ENCODE results near the gene MAD1L1.
A peak's percentile ranks its signal among the peaks of the same experiment; 100 is the strongest.

The MAD1L1 gene

DNA sequence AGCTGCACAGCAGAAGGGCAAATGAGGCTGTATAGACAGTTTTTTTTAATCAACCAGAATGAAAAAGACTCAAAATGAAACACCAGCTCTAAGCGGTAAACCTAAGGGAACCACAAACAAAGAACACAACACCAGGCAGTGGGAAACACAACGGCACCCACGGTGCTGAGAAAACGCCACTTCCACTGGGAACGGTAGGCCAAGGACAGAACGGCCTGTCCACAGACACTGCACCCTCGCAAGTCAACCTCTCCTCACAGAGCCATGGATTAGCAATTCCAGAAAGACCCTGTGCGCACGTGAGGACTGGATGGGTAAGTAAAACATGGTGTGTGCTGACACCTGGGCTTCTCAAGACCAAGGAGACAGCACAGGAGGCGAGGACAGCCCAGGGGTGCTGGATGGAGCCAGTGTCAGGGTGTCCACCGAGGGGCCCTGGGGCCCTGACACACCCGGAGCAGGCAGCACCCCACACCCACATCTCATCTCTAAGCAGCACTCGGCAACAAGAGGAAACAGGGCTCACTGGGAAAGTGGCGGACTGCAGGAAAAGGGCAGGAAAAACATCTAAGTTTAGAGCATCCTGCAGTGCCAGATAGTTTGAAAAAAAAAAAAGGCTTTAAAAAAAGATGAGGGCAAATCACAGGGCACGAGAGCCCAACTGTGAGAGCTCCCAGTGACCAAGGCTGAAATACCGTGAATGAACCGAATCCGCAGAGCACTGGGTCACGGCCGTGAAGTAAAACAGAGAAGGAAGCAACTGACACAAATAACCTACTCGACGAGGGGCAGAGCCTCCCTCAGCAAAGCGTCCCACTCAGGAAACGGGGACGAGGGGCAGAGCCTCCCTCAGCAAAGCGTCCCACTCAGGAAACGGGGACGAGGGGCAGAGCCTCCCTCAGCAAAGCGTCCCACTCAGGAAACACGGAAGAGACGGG is 120.2 kb downstream of the MAD1L1 start:
- DNase-seq: no peak

DNA sequence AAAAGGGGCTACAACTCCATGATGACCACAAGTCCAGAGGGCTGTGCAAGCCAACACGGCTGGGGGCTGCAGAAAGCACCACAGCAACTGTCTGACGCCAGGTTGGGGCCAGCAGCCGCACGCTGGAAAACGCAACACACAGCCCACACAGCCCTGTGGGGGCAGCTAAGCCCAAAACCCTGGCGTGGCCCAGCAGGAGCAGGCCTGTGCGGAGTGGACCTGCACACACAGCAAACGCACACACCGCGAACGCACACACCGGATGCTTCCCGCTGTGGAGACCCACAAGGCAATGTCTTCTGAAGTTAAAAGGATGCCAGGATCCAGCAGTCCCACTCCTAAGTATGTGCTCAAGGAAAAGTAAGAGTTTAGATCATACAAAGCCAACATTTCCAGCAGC is 121.2 kb downstream of the MAD1L1 start:
- DNase-seq: no peak

GRCh38 chr7:2110610-2111396 is 121.9 kb downstream of the MAD1L1 start:
- DNase-seq: no peak

- no peak for DNase-seq
These were observed 122.7 kb downstream of the MAD1L1 start for GRCh38 chr7:2109936-2110609.

DNA sequence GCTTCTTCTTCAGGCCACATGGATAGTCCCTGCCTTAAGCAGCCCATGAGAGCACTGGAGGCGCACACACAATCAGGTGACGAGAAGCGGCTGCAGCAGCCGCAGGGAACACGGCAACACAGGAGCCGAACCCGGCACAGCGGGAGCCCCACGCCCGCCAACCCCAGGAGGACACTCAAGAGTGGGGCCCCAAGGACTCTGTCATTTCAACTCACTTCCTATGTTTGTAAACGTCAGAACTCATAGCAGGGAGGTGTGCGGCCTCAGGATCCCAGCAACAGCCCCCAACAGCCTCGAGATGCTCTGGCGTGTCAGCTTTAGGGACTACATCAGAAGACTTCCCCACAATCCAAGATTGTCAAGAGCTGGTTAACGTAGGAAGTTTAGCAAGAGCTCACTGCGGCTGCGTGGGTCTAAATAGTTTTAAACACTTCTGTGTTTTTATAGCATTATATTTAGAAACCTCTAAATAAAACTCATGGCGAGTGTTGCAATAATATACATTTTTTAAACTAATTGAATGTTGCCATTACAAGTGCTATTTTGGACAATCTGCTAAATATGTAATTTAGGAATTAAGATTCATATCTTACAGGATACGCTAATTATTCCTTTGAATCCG is 123.4 kb downstream of the MAD1L1 start:
- no peak for DNase-seq

DNA sequence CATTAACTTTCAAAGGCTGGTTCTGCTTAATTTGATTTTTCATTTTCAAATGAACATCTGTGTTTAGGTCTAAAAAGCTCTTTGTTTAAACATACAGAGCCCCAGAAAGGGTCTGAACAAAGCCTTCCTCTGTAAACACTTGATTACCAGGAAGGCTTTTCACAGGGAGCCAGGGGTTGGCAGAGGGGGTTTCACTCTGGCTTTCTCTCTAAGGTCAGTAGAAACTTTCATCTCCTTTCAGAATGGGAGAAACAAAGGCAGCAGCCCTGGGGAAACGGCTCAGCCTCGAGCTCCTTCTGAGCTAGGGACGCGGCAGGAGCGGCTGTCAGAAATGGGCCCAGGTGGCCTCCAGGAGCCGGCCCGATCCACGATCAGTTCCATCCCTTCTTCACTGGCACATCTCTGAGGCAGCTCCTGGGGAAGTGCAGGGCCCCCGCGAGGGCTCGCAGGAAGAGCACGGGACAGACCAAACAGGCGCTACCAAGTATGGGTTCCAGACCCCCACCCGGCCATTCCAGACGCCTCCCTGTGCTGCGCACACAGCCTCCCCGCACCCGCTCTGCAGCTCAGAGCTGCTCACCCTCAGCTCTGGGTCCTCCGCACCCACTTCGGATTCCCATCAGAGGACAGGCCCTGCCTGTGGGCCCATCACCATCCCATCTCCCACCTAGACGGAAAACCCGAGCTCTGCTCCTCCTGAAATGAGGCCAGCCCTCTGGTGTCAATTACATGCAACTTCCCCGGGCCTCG is 124.1 kb downstream of the MAD1L1 start:
- DNase-seq: no peak

DNA sequence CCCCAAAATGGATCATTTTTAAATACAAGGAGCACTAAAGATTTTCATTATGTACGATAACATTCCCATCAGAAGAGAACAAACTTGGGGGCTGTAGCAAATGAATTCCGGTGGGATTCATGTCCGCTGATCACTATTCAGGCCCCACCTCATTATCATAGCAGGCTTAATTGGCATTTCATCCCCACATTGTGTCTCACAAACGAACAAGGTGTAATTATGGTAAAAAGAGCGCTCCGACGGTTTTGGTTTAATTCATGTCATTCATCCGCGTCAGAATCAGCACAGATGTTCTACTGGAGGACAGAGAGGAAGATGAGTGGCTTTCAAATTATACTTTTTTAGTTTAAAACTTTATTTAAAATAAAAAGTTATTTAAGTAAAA is 124.7 kb downstream of the MAD1L1 start:
- DNase-seq: no peak

GRCh38 chr7:2107386-2108070 is 125.2 kb downstream of the MAD1L1 start:
- DNase-seq: no peak

DNA sequence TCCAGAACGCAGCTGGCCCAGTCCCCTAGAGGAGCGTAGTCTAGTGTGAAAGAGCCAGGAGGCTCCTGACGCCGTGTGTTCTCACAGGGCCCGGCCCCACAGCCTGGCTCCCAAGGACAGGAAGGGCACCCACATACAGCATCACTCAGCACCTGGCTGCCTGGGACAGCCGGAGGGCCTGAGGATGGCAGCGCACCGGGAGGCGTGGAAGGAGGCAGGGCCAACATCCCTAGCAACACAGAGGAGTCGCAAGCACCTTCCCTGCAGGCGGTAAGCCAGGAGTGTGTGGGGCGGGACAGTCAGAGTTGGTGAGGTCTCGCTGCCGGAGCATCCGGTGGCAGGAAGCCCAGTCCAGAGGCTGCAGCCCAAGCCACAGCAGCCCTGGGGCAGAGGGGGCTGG is 125.8 kb downstream of the MAD1L1 start:
- no peak for DNase-seq

DNA sequence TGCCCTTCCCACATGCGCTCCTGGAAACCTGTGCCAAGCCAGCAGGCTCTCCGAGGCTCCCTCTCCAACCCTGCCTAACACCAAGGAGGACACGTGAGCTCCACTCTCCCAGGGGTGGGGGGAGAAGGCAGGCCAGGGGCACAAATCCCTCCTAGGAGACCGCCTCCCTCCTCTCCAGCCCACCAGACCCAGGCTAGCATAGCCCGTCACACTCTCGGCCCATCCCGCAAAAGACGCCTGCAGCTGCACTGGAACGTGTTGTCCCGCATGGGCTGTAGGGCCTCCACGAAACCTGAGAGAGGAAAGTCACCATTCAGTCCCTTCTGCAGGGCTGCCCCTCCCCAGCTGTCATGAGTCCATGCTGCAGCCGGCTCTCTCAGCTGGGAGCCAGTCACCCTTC is 126.3 kb downstream of the MAD1L1 start:
- DNase-seq: no peak

DNA sequence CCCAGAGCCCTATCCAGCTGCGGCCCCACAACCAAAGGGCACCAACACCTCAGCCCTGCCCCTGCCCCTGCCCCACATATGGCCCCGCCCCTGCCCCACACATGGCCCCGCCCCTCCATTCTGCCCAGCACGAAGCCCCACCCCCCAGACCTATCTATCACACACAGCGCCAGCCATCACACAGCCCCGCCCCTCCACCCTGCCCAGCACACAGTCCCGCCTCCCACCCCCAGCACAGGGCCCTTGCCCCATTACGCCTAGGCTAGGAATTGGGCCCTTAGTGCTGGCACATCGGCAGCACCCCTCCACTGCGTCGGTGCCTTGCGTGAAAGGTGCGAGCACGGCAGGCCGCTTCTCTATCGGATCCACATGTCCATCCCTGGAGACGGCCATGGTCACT is 126.8 kb downstream of the MAD1L1 start:
- DNase-seq: no peak

- DNase-seq: no peak
These were observed 127.5 kb downstream of the MAD1L1 start for GRCh38 chr7:2105280-2105679.

DNA sequence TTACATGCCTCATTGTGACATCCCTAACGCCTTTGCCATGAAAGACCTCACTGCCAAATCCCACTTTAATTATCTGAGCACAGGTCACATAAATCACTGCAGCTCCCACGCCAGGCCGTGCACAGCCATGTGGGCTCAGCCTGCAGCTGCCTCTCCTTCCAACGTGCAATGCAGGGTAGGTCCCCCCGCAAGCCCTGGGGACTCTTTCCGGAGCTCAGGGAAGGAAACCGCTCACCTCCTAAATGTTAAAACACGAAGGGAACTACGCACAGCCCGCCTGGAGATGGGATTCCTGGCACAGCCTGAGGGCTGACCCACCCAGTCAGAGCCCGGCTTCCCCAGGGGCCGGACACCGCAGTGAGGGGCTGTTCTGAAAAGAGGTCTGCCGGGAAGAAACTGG is 128.0 kb downstream of the MAD1L1 start:
- DNase-seq: no peak

- DNase-seq: peak; percentile 97
These were observed 128.5 kb downstream of the MAD1L1 start for GRCh38 chr7:2104107-2104710.

GRCh38 chr7:2103071-2103898 is 129.5 kb downstream of the MAD1L1 start:
- no peak for DNase-seq

- no peak for DNase-seq
These were observed 130.4 kb downstream of the MAD1L1 start for GRCh38 chr7:2102375-2102723.

DNA sequence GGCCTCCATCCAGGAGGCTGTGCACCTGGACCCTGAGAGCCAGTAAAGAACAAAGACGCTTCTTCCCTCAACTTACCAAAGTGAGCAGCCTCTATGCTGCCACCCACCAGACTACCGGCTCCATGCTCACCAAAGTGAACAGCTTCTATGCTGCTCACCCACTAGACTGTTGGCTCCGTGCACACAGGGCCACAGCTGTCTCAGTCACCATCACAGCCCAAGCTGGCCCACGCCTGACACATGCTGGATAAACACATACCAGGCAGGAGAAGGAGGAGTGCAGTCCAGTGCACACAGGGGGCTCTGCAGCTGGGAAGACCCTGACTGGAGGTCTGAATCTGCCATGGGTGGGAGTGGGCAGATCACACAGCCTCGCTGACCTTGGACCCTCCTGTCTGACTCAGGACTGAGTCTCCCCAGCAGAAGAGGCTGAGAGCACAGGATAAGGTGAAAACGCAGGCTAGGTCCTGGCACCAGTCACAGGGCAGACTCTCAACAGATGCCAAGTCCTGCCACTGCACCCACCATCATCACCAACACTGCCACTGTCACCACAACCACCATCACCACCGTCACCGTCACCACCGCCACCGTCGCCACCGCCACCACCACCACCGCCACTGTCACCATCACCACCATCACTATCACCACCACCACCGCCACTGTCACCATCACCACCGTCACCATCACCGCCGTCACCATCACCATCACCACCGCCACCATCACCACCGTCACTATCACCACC is 130.9 kb downstream of the MAD1L1 start:
- DNase-seq: no peak

GRCh38 chr7:2100278-2101208 is 132.2 kb downstream of the MAD1L1 start:
- peak; percentile 31 for DNase-seq
